ENCODE results near the gene F2RL1. TPM values are rescaled to one million over a fixed set of nuclear protein-coding genes. Genes with fewer than 3 reads are reported as not detected.

Gene F2RL1
- polyA plus RNA-seq, 1 donor (not counting 4 experiments of a cell fraction or from before 2014, with no cell fraction given) = 182 TPM

DNA sequence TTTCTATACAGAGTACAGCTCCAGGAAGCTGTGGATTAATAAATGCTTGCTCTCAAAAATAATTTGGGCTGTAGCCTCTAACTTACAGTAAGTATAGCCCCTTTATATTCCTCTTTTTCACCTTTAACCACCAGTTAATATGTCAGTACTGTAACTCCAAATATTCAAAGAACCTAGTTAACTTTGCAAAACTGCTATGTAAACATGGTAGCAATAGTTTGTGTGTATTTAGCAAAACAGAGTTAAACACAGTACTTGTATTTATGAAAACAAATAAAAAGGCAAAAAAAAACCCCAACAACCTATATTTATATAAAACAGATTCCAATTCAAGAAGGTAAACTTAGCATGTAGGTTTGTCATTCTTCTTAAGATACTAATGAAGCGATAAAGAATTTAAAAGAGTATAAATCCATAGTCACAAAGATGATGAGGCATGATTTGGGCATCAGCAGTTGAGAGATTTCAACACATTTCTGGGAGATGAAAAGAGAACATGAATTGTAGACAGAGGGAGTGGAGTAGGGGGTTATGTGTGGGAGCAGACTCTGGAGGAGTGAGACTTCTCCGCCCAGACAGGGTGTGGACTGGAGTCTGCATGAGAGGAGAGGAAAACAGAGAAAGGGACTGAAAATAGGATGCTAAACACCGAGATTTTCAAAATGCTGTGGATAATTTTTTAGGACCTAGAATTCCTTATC lies 47.0 kb upstream of the F2RL1 start:
- Histone ChIP-seq H3K4me2 (ENCODE audit: control insufficient read depth, extremely low read depth, insufficient read depth, low read depth, low read length) (no peak overlapping the region), H4K20me1 (ENCODE audit: control insufficient read depth, extremely low read depth, insufficient read depth, low read length) (no peaks in the 10 kb centered on the region), H2AFZ (ENCODE audit: control insufficient read depth, low read length) (no peak overlapping the region), H3K9me3 (ENCODE audit: control insufficient read depth, low read depth, low read length) (no peaks in the 10 kb centered on the region), H3K9ac (ENCODE audit: control insufficient read depth, extremely low read depth, insufficient read depth, low read length) (no peak overlapping the region), H3K36me3 (ENCODE audit: control insufficient read depth in 2 of 2, extremely low read depth in 1 of 2, insufficient read depth in 2 of 2, low read length in 2 of 2) (no peaks in the 10 kb centered on the region), H3K79me2 (ENCODE audit: control insufficient read depth, insufficient read depth, low read length) (no peaks in the 10 kb centered on the region), H3K9me1 (ENCODE audit: control insufficient read depth, extremely low read depth, insufficient read depth, low read length) (no peaks in the 10 kb centered on the region), H3K4me3 (ENCODE audit: control insufficient read depth in 2 of 3, extremely low read depth in 1 of 3, insufficient read depth in 2 of 3, low read depth in 1 of 3, low read length in 3 of 3) (no peak overlapping the region), H3K27me3 (ENCODE audit: control insufficient read depth, extremely low read depth, insufficient read depth, low read length) (no peaks in the 10 kb centered on the region), H3K4me1 (ENCODE audit: control insufficient read depth, extremely low read depth, insufficient read depth, low read length) (peaks cover 3% of the 10 kb centered on the region), H3K27ac (ENCODE audit: control insufficient read depth, insufficient read depth, low read length) (no peak overlapping the region)
- DNase-seq (ENCODE audit: low read depth, low spot score) = no peak
- no peak for FAIRE-seq
- TF ChIP-seq, protein P1, sequence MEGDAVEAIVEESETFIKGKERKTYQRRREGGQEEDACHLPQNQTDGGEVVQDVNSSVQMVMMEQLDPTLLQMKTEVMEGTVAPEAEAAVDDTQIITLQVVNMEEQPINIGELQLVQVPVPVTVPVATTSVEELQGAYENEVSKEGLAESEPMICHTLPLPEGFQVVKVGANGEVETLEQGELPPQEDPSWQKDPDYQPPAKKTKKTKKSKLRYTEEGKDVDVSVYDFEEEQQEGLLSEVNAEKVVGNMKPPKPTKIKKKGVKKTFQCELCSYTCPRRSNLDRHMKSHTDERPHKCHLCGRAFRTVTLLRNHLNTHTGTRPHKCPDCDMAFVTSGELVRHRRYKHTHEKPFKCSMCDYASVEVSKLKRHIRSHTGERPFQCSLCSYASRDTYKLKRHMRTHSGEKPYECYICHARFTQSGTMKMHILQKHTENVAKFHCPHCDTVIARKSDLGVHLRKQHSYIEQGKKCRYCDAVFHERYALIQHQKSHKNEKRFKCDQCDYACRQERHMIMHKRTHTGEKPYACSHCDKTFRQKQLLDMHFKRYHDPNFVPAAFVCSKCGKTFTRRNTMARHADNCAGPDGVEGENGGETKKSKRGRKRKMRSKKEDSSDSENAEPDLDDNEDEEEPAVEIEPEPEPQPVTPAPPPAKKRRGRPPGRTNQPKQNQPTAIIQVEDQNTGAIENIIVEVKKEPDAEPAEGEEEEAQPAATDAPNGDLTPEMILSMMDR (optimal IDR thresholded peaks at IDR 0.05 in 1 of 3, IDR thresholded peaks at IDR 0.05 in 1 of 3, conservative IDR thresholded peaks at IDR 0.05 in 1 of 3; ENCODE audit: extremely low read depth in 1 of 3, insufficient read depth in 2 of 3, low read length in 3 of 3) = no peak
- TF ChIP-seq EZH2 (IDR thresholded peaks at IDR 0.05; ENCODE audit: low read length) = no peak
- dilution Hi-C loops (cut with MboI; ENCODE audit: extremely low pct_ligation_motif_present, low sequenced_read_pairs) = no loop called here

DNA sequence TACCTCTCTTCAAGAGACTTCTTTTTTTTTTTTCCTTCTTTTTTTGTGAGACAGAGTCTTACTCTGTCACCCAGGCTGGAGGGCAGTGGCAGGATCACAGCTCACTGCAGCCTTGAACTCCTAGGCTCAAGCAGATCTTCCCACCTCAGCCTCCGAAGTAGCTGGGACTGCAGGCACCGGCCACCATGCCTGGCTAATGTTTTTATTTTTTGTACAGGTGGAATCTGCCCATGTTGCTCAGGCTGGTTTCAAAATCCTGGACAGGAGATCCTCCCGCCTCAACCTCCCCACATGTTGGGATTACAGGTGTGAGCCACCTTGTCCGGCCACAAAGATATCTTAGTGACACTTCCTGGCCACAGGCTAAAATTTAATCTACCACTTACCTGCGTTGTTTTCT lies 42.9 kb upstream of the F2RL1 start:
- Histone ChIP-seq H3K4me3 (ENCODE audit: control insufficient read depth in 2 of 3, extremely low read depth in 1 of 3, insufficient read depth in 2 of 3, low read depth in 1 of 3, low read length in 3 of 3) (no peak overlapping the region), H3K9ac (ENCODE audit: control insufficient read depth, extremely low read depth, insufficient read depth, low read length) (no peak overlapping the region), H4K20me1 (ENCODE audit: control insufficient read depth, extremely low read depth, insufficient read depth, low read length) (no peaks in the 10 kb centered on the region), H3K4me1 (ENCODE audit: control insufficient read depth, extremely low read depth, insufficient read depth, low read length) (no peaks in the 10 kb centered on the region), H3K27me3 (ENCODE audit: control insufficient read depth, extremely low read depth, insufficient read depth, low read length) (no peaks in the 10 kb centered on the region), H3K4me2 (ENCODE audit: control insufficient read depth, extremely low read depth, insufficient read depth, low read depth, low read length) (no peak overlapping the region), H3K9me3 (ENCODE audit: control insufficient read depth, low read depth, low read length) (no peaks in the 10 kb centered on the region), H3K79me2 (ENCODE audit: control insufficient read depth, insufficient read depth, low read length) (no peaks in the 10 kb centered on the region), H3K36me3 (ENCODE audit: control insufficient read depth in 2 of 2, extremely low read depth in 1 of 2, insufficient read depth in 2 of 2, low read length in 2 of 2) (no peaks in the 10 kb centered on the region), H3K9me1 (ENCODE audit: control insufficient read depth, extremely low read depth, insufficient read depth, low read length) (no peaks in the 10 kb centered on the region), H3K27ac (ENCODE audit: control insufficient read depth, insufficient read depth, low read length) (no peak overlapping the region), H2AFZ (ENCODE audit: control insufficient read depth, low read length) (no peak overlapping the region)
- DNase-seq (ENCODE audit: low read depth, low spot score) (no peak), FAIRE-seq (no peak)
- dilution Hi-C loops (cut with MboI; ENCODE audit: extremely low pct_ligation_motif_present, low sequenced_read_pairs) = no loop called here
- TF ChIP-seq, protein P1 (optimal IDR thresholded peaks at IDR 0.05 in 1 of 3, IDR thresholded peaks at IDR 0.05 in 1 of 3, conservative IDR thresholded peaks at IDR 0.05 in 1 of 3; ENCODE audit: extremely low read depth in 1 of 3, insufficient read depth in 2 of 3, low read length in 3 of 3) = no peak
- TF ChIP-seq EZH2 (IDR thresholded peaks at IDR 0.05; ENCODE audit: low read length) = no peak
